HG02623 (cell line): ENCODE data around the gene COQ8A.

Experiments
- ATAC-seq: cut with Tn5 transposase; IDR thresholded peaks from one replicate; pipeline ENCODE4 v1.9.1; 2021; ENCODE audit warnings: moderate library complexity; ENCODE audit not compliant: unreplicated experiment

Gene COQ8A

GRCh38 chr1:226972931-226973330 lies 32.8 kb downstream of the COQ8A start:
- ATAC-seq = no peak

GRCh38 chr1:226973371-226973897 lies 33.3 kb downstream of the COQ8A start:
- ATAC-seq = no peak

DNA sequence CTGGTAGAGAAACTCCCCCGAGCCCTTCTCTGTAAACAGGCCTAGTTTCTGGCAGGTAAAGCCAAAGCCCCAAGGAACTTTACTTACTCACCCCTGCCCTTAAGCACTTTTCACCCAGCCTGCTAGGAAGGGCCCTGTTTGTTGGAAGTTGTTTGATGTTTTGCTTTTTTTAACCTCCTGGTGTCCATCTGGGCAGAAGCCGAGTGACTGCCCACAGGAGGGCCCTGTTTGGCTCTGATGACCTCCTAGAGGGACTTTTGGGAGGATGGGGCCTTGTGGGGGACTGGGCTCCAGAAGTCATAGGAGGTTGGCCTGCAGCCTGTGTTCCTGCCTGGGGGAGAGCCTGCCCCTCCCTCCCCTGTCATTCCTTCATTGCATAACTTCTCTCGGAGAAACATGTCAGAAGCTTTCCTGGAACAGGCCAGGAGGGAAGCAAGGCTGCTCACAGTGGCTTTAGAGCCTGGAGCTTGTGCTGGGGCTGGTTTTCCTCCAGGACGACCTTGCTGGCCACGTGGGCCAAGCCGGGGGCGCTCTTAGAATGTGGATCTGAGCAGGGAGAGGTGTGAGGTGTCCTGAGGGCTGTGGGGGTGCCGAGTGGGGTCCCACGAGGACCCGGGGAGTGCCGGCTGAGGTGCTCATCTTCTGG lies 33.9 kb downstream of the COQ8A start:
- no peak for ATAC-seq

- ATAC-seq = no peak
Measured at GRCh38 chr1:226974544-226975258, 34.6 kb downstream of the COQ8A start.

GRCh38 chr1:226975259-226976250 lies 35.5 kb downstream of the COQ8A start:
- no peak for ATAC-seq

GRCh38 chr1:226976276-226976977 lies 36.3 kb downstream of the COQ8A start:
- ATAC-seq = no peak

- ATAC-seq = no peak
Measured at GRCh38 chr1:226976978-226977642, 37.0 kb downstream of the COQ8A start.

DNA sequence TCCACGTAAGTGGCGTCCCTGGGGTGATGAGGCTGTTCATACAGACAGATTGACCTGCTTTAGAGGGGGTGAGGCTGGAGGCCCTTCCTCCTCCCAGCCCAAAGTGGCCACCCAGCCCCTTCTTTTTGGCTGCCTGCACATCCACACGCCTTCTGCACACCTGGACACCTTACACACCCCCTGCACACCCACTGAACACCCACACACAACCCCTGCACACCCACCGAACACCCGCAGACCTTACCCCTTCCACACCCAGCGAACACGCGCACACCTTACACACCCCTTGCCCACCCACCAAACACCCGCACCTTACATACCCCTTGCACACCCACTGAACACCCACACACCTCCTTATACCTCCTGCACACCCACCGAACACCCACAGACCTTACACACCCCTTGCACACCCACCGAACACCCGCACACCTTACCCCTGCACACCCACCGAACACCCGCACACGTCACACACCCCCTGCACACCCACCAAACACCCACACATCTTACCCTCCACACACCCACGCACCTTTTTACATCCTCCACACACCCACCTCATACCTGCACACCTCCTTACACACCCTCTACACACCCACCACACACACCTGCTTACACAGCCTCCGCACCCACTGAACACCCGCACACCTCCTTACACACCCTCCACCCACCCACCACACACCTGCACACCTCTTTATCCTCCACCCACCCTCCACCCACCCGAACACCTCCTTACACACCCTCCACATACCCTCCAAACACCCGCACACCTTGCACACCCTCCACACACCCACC lies 37.7 kb downstream of the COQ8A start:
- no peak for ATAC-seq

DNA sequence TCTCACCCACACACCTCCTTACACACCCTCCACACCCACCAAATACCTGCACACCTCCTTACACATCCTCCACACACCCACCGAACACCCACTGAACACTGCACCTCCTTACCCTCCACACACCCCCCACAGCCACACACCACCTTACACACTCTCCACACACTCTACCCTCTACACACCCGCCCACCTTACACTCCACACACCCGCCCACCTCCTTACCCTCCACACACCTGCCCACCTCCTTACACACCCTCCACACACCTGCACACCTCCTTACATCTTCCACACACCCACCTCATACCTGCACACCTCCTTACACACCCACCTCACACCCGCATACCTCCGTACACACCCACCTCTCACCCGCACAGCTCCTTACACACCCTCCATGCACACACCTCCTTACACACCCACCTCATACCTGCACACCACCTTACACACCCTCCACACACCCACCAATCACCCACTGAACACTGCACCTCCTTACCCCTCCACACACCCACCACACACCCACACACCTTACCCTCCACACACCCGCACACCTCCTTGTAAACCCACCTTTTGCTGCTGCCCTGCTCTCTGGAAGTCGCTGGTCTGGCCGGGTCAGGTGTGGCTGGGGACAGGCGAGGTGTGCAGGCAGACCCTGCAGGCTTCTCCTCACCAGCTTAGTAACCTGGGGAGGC lies 38.5 kb downstream of the COQ8A start:
- no peak for ATAC-seq

DNA sequence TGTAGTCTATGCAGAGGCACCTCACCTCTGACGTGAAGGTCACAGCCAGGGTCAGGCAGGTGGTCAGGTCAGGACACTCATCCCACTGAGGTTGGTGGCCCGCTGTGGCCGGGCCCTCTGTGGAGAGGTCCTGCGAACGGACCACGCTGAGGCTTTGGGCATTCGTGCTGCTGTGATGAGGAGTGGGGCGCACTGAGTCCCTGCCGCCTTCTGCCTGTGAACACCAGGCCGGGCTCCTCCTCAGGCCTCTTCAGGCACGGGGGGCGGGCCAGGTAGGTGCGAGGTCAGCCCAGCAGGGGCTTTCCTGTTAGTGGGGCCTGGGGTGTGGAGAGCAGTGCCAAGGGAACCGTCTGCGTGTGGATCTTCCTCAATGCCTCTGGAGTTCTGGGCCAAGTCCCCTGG lies 39.0 kb downstream of the COQ8A start:
- ATAC-seq = no peak

- no peak for ATAC-seq
Measured at GRCh38 chr1:226979517-226980121, 39.5 kb downstream of the COQ8A start.

GRCh38 chr1:226980122-226980560 lies 40.0 kb downstream of the COQ8A start:
- no peak for ATAC-seq

DNA sequence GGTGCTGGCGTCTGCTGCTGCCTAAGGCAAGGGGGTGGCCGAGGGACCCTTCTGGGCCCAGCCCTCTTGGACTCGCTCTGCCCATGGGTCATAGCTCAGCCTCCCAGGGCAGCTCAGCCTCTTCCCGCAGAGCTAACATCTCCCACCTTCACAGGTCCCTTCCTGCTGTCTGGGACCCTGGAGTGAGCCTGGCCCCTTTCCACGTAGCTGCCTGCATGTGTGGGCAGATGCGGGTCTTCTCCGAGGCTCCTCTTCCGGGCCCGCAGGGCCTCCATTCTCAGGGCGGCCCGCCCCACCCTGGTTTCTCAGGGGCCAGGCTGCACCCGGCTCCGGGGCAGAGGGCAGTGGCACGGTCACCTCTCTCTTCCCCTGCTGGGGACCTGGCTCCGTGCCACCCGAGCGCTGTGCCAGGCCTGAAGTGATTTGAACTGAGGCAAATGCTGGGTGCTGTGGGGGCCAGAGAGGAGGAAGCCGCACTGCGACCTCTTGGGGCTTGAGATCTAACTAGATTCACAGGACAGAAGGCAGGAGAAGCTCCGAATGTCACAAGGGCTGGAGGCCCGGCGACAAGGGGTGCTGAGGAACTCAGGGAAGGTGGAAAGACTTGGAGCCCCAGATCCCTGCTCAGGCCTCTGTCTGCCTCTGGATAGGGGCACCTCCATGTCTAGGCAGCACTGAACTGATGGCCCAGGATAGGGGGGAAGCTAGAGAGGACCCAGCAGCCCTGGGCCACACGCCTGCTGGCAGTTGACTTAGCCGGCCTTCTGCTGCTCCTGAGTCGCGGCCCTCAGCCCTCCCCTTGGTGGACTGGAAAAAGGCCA lies 40.7 kb downstream of the COQ8A start:
- no peak for ATAC-seq

DNA sequence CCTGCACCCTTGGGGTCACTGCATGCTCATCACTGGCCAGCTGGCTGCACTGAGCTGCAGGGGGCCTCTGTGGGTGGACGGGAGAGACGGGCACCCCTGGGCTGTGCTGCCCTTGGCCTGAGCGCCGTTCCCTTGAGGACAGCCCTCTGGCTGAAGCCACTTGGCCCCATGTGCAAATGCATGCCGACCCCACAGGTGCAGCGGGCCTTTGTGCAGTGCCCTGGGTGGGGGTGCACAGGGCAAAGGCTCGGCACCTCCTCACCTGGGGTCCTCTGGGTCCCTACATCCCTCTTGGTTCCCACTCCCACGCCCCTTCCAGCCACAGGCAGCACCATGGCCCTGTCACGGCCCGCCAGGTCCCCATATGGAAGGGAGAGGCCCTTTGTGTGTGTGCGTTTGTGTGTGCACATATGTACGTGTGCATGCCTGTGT lies 41.3 kb downstream of the COQ8A start:
- no peak for ATAC-seq

- no peak for ATAC-seq
Measured at GRCh38 chr1:226981838-226982237, 41.7 kb downstream of the COQ8A start.

DNA sequence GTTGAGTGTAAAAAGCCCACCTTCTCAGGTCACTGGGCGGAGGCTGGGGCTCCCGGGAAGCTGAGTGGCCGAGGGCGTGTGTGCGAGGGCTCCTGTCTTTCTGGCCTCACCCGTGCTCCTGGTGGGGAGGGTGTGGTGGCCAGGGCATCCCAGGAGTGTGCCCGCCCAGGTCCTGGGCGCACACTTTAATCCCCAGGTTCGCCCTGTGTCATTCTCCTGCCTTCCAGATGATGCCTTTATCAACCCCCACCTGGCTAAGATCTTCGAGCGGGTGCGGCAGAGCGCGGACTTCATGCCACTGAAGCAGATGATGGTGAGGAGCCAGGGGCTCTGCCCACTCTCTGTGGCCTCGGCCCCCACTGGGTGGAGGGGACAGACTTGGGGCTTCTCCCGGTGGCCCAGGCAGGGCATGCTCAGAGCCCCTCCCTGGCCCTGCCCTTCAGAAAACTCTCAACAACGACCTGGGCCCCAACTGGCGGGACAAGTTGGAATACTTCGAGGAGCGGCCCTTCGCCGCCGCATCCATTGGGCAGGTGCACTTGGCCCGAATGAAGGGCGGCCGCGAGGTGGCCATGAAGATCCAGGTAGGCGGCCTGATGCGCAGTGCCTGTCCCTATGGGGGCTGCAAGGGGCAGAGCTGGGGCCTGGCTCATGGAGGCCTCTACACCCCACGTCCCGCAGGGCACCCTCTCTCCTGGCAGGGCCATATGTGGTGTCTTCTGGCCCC lies 42.5 kb downstream of the COQ8A start:
- no peak for ATAC-seq
